HepG2 (cell line): Measurements from ENCODE around the gene OPA3. TPM values are rescaled to one million over a fixed set of nuclear protein-coding genes. Genes with fewer than 3 reads are reported as not detected.

Experiments
- EEA1 ChIP-seq: sonication (generic); formaldehyde crosslinking; IDR thresholded peaks from 2 replicates; pipeline ENCODE4 v1.5.1; 2020; ENCODE audit warnings: mild to moderate bottlenecking, missing genetic modification reagents, borderline replicate concordance
- ETV5 ChIP-seq: IDR thresholded peaks from 2 replicates; pipeline ENCODE4 v1.6.1; 2018; ENCODE audit warnings: missing biosample characterization, missing genetic modification reagents, inconsistent platforms, borderline replicate concordance
- FIP1L1 ChIP-seq: fragments of 200-400 bp; formaldehyde crosslinking; IDR thresholded peaks from 2 replicates; pipeline ENCODE4 v1.6.1; 2018; ENCODE audit warnings: low read depth, mild to moderate bottlenecking, low read length, moderate library complexity, borderline replicate concordance; ENCODE audit not compliant: insufficient read depth
- JDP2 ChIP-seq: sonication (generic); formaldehyde crosslinking; IDR thresholded peaks from 2 replicates; pipeline ENCODE4 v1.8.1; 2022; ENCODE audit warnings: missing genetic modification reagents, borderline replicate concordance
- KDM5A ChIP-seq: fragments of 200-600 bp; sonication (generic); IDR thresholded peaks from 2 replicates; pipeline ENCODE4 v1.7.0; 2018; ENCODE audit warnings: antibody characterized with exemption, mild to moderate bottlenecking, low read length, borderline replicate concordance
- KDM6A ChIP-seq: IDR thresholded peaks from 2 replicates; pipeline ENCODE4 v1.6.1; 2016; ENCODE audit warnings: low read depth
- NFATC3 ChIP-seq: sonication (generic); formaldehyde crosslinking; IDR thresholded peaks from 2 replicates; pipeline ENCODE4 v1.5.1; 2020; ENCODE audit warnings: mild to moderate bottlenecking, missing genetic modification reagents
- NR0B2 ChIP-seq: sonication (generic); formaldehyde crosslinking; IDR thresholded peaks from 2 replicates; pipeline ENCODE4 v1.4.0; 2020; ENCODE audit warnings: mild to moderate bottlenecking, missing genetic modification reagents
- PBX2 ChIP-seq: IDR thresholded peaks from 2 replicates; pipeline ENCODE4 v1.6.1; 2016; ENCODE audit warnings: control low read depth
- PRDM15 ChIP-seq: sonication (generic); formaldehyde crosslinking; IDR thresholded peaks from 2 replicates; pipeline ENCODE4 v1.4.0; 2020; ENCODE audit warnings: missing genetic modification reagents
- SP140L ChIP-seq: sonication (generic); formaldehyde crosslinking; IDR thresholded peaks from 2 replicates; pipeline ENCODE4 v1.4.0; 2020; ENCODE audit warnings: missing genetic modification reagents, borderline replicate concordance
- ZBTB25 ChIP-seq: IDR thresholded peaks from 2 replicates; pipeline ENCODE4 v1.6.1; 2018; ENCODE audit warnings: missing genetic modification reagents
- ZKSCAN5 ChIP-seq: sonication (generic); formaldehyde crosslinking; IDR thresholded peaks from 2 replicates; pipeline ENCODE4 v1.5.1; 2020; ENCODE audit warnings: mild to moderate bottlenecking, missing genetic modification reagents
- ZNF124 ChIP-seq: sonication (generic); formaldehyde crosslinking; IDR thresholded peaks from 2 replicates; pipeline ENCODE4 v1.4.0; 2020; ENCODE audit warnings: missing genetic modification reagents
- ZNF263 ChIP-seq: sonication (generic); formaldehyde crosslinking; IDR thresholded peaks from 2 replicates; pipeline ENCODE4 v1.4.0; 2020; ENCODE audit warnings: missing genetic modification reagents
- ZNF512B ChIP-seq: sonication (generic); formaldehyde crosslinking; IDR thresholded peaks from 2 replicates; pipeline ENCODE4 v1.5.1; 2020; ENCODE audit warnings: missing genetic modification reagents, mild to moderate bottlenecking, borderline replicate concordance
- polyA plus RNA-seq, 8 experiments: library from polyadenylated mRNA; depleted of rRNA in 3 of 8; stranded (reverse) in 7 of 8; unstranded in 1 of 8; fragments of >200 nt; fragmentation: Illumina TruSeq in 4 of 8; extraction: Trizol in 4 of 8; gene quantifications; 2 replicates each; pipeline versions ENCODE4 v1.2.1 to v1.2.3, GENCODE V29; 2011 to 2016; ENCODE audit warnings: low read depth in 4 of 8, missing spikeins in 1 of 8, mixed read lengths in 1 of 8; ENCODE audit not compliant: insufficient read depth in 1 of 8
- total RNA-seq, 5 experiments: library from RNA; depleted of rRNA; stranded (reverse); fragments of >200 nt; fragmentation: Illumina TruSeq; extraction: Trizol; gene quantifications; 2 replicates each; pipeline ENCODE4 v1.2.3, GENCODE V29; 2016; ENCODE audit warnings: low read depth in 1 of 5

The OPA3 gene
- total and polyA plus RNA-seq, 2 of the 13 experiments (the other 11 are each of a cell fraction or from before 2014, with no cell fraction given), result 8.3 to 17.7 TPM

- TF ChIP-seq ZNF124 (CRISPR knock-in tag) (0 out of 2 replicates have a peak, but pooled peaks have one; percentile 25), EEA1 (CRISPR knock-in tag) (peak; percentile 15; the same call in 1 of the 2 replicates), ZKSCAN5 (CRISPR knock-in tag) (0 out of 2 replicates have a peak, but pooled peaks have one; percentile 23), ZBTB25 (CRISPR knock-in tag) (0 out of 2 replicates have a peak, but pooled peaks have one; percentile 53), PBX2 (no peak), PRDM15 (CRISPR knock-in tag) (peak; percentile 49; the same call in 1 of the 2 replicates), ZNF512B (CRISPR knock-in tag) (no peak), KDM5A (no peak; the same call in 1 of the 2 replicates), KDM6A (CRISPR knock-in tag) (0 out of 2 replicates have a peak, but pooled peaks have one; percentile 12), JDP2 (peak; percentile 48; the same call in 1 of the 2 replicates), ZNF263 (CRISPR knock-in tag) (peak; percentile 35; the same call in 1 of the 2 replicates), ETV5 (CRISPR knock-in tag) (peak; percentile 41; the same call in 1 of the 2 replicates), NFATC3 (no peak), FIP1L1 (no peak), SP140L (CRISPR knock-in tag) (0 out of 2 replicates have a peak, but pooled peaks have one; percentile 48), NR0B2 (CRISPR knock-in tag) (peak; percentile 43; the same call in 1 of the 2 replicates)
These were observed 77.4 kb downstream of the OPA3 start, which contains the start of gene VASP (continued) for GRCh38 chr19:45506989-45507871.
